CD4-positive, alpha-beta T cell treated with Interleukin-17A for 4 hours (primary cell): ENCODE results near the gene NEDD4L.

Experiments
- DNase-seq: peaks from one replicate; pipeline ENCODE4 v3.0.0-alpha.2; 2020; ENCODE audit warnings: mixed read lengths

NEDD4L gene

GRCh38 chr18:58188996-58189395 lies 145.0 kb downstream of the NEDD4L start:
- DNase-seq: no peak

- DNase-seq: no peak
Measured at GRCh38 chr18:58190842-58191530, 147.0 kb downstream of the NEDD4L start.

GRCh38 chr18:58191626-58192025 lies 147.6 kb downstream of the NEDD4L start:
- DNase-seq: no peak

GRCh38 chr18:58192519-58192918 lies 148.5 kb downstream of the NEDD4L start:
- no peak for DNase-seq

GRCh38 chr18:58194028-58194427 lies 150.0 kb downstream of the NEDD4L start:
- no peak for DNase-seq

GRCh38 chr18:58195278-58195765 lies 151.3 kb downstream of the NEDD4L start:
- DNase-seq: peak; percentile 47

GRCh38 chr18:58196164-58196563 lies 152.1 kb downstream of the NEDD4L start:
- no peak for DNase-seq

- no peak for DNase-seq
Measured at GRCh38 chr18:58196881-58197872, 153.2 kb downstream of the NEDD4L start.

GRCh38 chr18:58201268-58201667 lies 157.2 kb downstream of the NEDD4L start:
- DNase-seq: no peak

- DNase-seq: no peak
Measured at GRCh38 chr18:58201733-58202730, 158.0 kb downstream of the NEDD4L start.

GRCh38 chr18:58204776-58205442 lies 160.9 kb downstream of the NEDD4L start:
- DNase-seq: no peak

GRCh38 chr18:58205443-58206160 lies 161.6 kb downstream of the NEDD4L start:
- DNase-seq: no peak

- DNase-seq: no peak
Measured at GRCh38 chr18:58207520-58208152, 163.6 kb downstream of the NEDD4L start.

- DNase-seq: no peak
Measured at GRCh38 chr18:58208207-58208932, 164.3 kb downstream of the NEDD4L start.

- no peak for DNase-seq
Measured at GRCh38 chr18:58209326-58209725, 165.3 kb downstream of the NEDD4L start.

- no peak for DNase-seq
Measured at GRCh38 chr18:58211510-58211909, 167.5 kb downstream of the NEDD4L start.

GRCh38 chr18:58212274-58212673 lies 168.2 kb downstream of the NEDD4L start:
- DNase-seq: no peak

GRCh38 chr18:58213440-58213839 lies 169.4 kb downstream of the NEDD4L start:
- DNase-seq: no peak

- DNase-seq: no peak
Measured at GRCh38 chr18:58215011-58215410, 171.0 kb downstream of the NEDD4L start.

GRCh38 chr18:58216071-58216481 lies 172.1 kb downstream of the NEDD4L start:
- no peak for DNase-seq
